ENCODE data around the gene CRYBG1.

CRYBG1 gene

DNA sequence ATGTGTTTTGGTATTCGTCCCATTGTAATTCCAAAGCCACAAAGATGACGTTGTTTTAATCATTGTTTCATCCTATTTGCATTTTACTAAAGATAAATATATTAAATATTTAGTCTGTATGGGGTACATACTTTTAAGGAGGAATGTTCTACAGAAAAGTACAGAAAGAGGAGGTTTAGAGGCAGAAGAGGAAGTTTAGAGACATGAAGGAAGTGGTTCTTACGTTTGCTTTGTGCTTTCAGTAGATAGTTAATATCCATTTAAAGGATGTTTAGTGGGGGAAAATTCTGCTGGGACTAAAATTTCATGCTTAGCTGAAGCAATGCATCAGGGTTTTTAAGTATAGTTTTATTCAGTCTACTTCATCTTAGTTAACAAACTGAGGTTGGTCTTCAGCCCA, 116.6 kb downstream of the CRYBG1 start:
- no peak overlapping the region for H3K27ac ChIP-seq (ENCODE audit: low read length)
- H3K4me3 ChIP-seq (ENCODE audit: low read length): no peak overlapping the region
- no peaks in the 10 kb centered on the region for H3F3A ChIP-seq (ENCODE audit: insufficient read depth, low read length)
- no peak overlapping the region for H2AFZ ChIP-seq (ENCODE audit: low read length)
- no peaks in the 10 kb centered on the region for H3K79me2 ChIP-seq (ENCODE audit: low read length)
- H3K36me3 ChIP-seq (replicated peaks; ENCODE audit: insufficient read depth, low read length): no peaks in the 10 kb centered on the region
- no peak overlapping the region for H3K9ac ChIP-seq (ENCODE audit: low read length)
- no peak for TF ChIP-seq EZH2phosphoT487 (IDR thresholded peaks at IDR 0.05; ENCODE audit: low read length)
- no peak for TF ChIP-seq CTCF (IDR thresholded peaks at IDR 0.05; ENCODE audit: low read length)
- TF ChIP-seq EZH2 (optimal IDR thresholded peaks at IDR 0.05; ENCODE audit: low read depth, low read length): no peak
- no peak overlapping the region for H3K4me2 ChIP-seq (ENCODE audit: low read depth, low read length)
- no peaks in the 10 kb centered on the region for H4K20me1 ChIP-seq (ENCODE audit: insufficient read depth, low read length)
- H3K27me3 ChIP-seq (replicated peaks; ENCODE audit: insufficient read depth, low read length): no peaks in the 10 kb centered on the region
- DNase-seq: no peak
- H3K4me1 ChIP-seq (ENCODE audit: low read length): no peaks in the 10 kb centered on the region
- no peaks in the 10 kb centered on the region for H3K9me3 ChIP-seq (replicated peaks; ENCODE audit: insufficient read depth, low read length)
- H3K9me2 ChIP-seq (replicated peaks; ENCODE audit: insufficient read depth, low read length): no peaks in the 10 kb centered on the region

- no peaks in the 10 kb centered on the region for H3K9me2 ChIP-seq (replicated peaks; ENCODE audit: insufficient read depth, low read length)
- H3K27ac ChIP-seq (ENCODE audit: low read length): no peak overlapping the region
- H4K20me1 ChIP-seq (ENCODE audit: insufficient read depth, low read length): no peaks in the 10 kb centered on the region
- no peaks in the 10 kb centered on the region for H3K79me2 ChIP-seq (ENCODE audit: low read length)
- no peaks in the 10 kb centered on the region for H3K36me3 ChIP-seq (replicated peaks; ENCODE audit: insufficient read depth, low read length)
- H3K4me2 ChIP-seq (ENCODE audit: low read depth, low read length): no peak overlapping the region
- H3K4me1 ChIP-seq (ENCODE audit: low read length): no peaks in the 10 kb centered on the region
- H3K9me3 ChIP-seq (replicated peaks; ENCODE audit: insufficient read depth, low read length): no peaks in the 10 kb centered on the region
- no peaks in the 10 kb centered on the region for H3F3A ChIP-seq (ENCODE audit: insufficient read depth, low read length)
- TF ChIP-seq EZH2phosphoT487 (IDR thresholded peaks at IDR 0.05; ENCODE audit: low read length) (no peak), EZH2 (optimal IDR thresholded peaks at IDR 0.05; ENCODE audit: low read depth, low read length) (no peak), CTCF (IDR thresholded peaks at IDR 0.05; ENCODE audit: low read length) (no peak)
- no peak for DNase-seq
- H3K9ac ChIP-seq (ENCODE audit: low read length): no peak overlapping the region
- no peak overlapping the region for H2AFZ ChIP-seq (ENCODE audit: low read length)
- H3K27me3 ChIP-seq (replicated peaks; ENCODE audit: insufficient read depth, low read length): no peaks in the 10 kb centered on the region
- no peak overlapping the region for H3K4me3 ChIP-seq (ENCODE audit: low read length)
Observed at GRCh38 chr6:106477790-106478189, 117.3 kb downstream of the CRYBG1 start.

DNA sequence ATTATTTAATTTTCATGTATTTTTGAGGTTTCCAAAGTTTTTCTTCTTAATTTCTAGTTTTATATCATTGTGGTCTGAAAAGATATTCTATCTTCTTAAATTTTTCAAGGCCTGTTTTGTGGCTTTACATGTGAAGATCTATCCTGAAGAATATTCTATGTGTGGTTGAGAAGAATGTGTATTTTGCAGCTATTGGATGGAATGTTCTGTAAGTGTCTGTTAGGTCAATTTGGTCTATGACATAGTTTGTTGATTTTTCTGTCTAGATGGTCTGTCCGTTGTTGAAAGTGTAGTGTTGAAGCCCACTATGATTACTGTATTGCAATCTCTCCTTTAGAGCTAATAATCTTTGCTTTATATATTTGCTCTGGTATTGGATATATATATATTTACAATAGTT, 125.7 kb downstream of the CRYBG1 start:
- H3K9ac ChIP-seq (ENCODE audit: low read length): no peak overlapping the region
- no peaks in the 10 kb centered on the region for H3K4me1 ChIP-seq (ENCODE audit: low read length)
- no peaks in the 10 kb centered on the region for H3K27me3 ChIP-seq (replicated peaks; ENCODE audit: insufficient read depth, low read length)
- DNase-seq: no peak
- H3K79me2 ChIP-seq (ENCODE audit: low read length): no peaks in the 10 kb centered on the region
- H3K27ac ChIP-seq (ENCODE audit: low read length): no peak overlapping the region
- no peaks in the 10 kb centered on the region for H3K9me2 ChIP-seq (replicated peaks; ENCODE audit: insufficient read depth, low read length)
- no peaks in the 10 kb centered on the region for H3K36me3 ChIP-seq (replicated peaks; ENCODE audit: insufficient read depth, low read length)
- no peak overlapping the region for H3K4me3 ChIP-seq (ENCODE audit: low read length)
- no peak overlapping the region for H2AFZ ChIP-seq (ENCODE audit: low read length)
- H3F3A ChIP-seq (ENCODE audit: insufficient read depth, low read length): no peaks in the 10 kb centered on the region
- H4K20me1 ChIP-seq (ENCODE audit: insufficient read depth, low read length): no peaks in the 10 kb centered on the region
- no peak for TF ChIP-seq EZH2 (optimal IDR thresholded peaks at IDR 0.05; ENCODE audit: low read depth, low read length)
- no peak for TF ChIP-seq EZH2phosphoT487 (IDR thresholded peaks at IDR 0.05; ENCODE audit: low read length)
- no peak for TF ChIP-seq CTCF (IDR thresholded peaks at IDR 0.05; ENCODE audit: low read length)
- no peak overlapping the region for H3K4me2 ChIP-seq (ENCODE audit: low read depth, low read length)
- no peaks in the 10 kb centered on the region for H3K9me3 ChIP-seq (replicated peaks; ENCODE audit: insufficient read depth, low read length)
